Liver (tissue), 9 donors: ENCODE data around the gene UBE2S. TPM values are rescaled to one million over a fixed set of nuclear protein-coding genes. Genes with fewer than 3 reads are reported as not detected.

ENCODE experiments used
- DNase-seq: peaks from one replicate; pipeline ENCODE4 v3.0.0-alpha.2; 2017; ENCODE audit warnings: low spot score
- H3K27ac ChIP-seq, 2 donors: one replicate each; pipeline ENCODE4 v1.7.0; 2013; ENCODE audit warnings: inconsistent platforms in 2 of 2, low read length in 2 of 2, control low read depth in 1 of 2, low read depth in 1 of 2, mild to moderate bottlenecking in 1 of 2
- H3K27me3 ChIP-seq, 4 donors: one replicate each; pipeline versions ENCODE4 v1.6.1 to v1.7.0; 2013; ENCODE audit warnings: low read length in 3 of 4, inconsistent platforms in 1 of 4, mild to moderate bottlenecking in 1 of 4, moderate library complexity in 1 of 4; ENCODE audit not compliant: control insufficient read depth in 4 of 4, insufficient read depth in 4 of 4
- H3K36me3 ChIP-seq, 4 donors: one replicate each; pipeline versions ENCODE4 v1.6.1 to v1.7.0; 2013; ENCODE audit warnings: low read length in 3 of 4, mild to moderate bottlenecking in 3 of 4, low read depth in 1 of 4, moderate library complexity in 1 of 4; ENCODE audit not compliant: control insufficient read depth in 4 of 4, insufficient read depth in 3 of 4
- H3K4me1 ChIP-seq, 4 donors: one replicate each; pipeline versions ENCODE4 v1.6.1 to v1.7.0; 2013; ENCODE audit warnings: low read length in 3 of 4, mild to moderate bottlenecking in 3 of 4, moderate library complexity in 1 of 4; ENCODE audit not compliant: control insufficient read depth in 4 of 4, insufficient read depth in 4 of 4
- H3K4me3 ChIP-seq, 3 donors: one replicate each; pipeline versions ENCODE4 v1.6.1 to v1.7.0; 2013; ENCODE audit warnings: low read length in 3 of 3, control low read depth in 1 of 3, low read depth in 1 of 3, mild to moderate bottlenecking in 1 of 3
- H3K9ac ChIP-seq, 2 donors: one replicate each; pipeline ENCODE4 v1.7.0; 2013; ENCODE audit warnings: low read length in 2 of 2, mild to moderate bottlenecking in 2 of 2, moderate library complexity in 2 of 2, control low read depth in 1 of 2, low read depth in 1 of 2
- H3K9me3 ChIP-seq, 4 donors: one replicate each; pipeline versions ENCODE4 v1.6.1 to v1.7.0; 2013; ENCODE audit warnings: low read length in 3 of 4; ENCODE audit not compliant: control insufficient read depth in 4 of 4
- GABPA ChIP-seq, 2 donors: IDR thresholded peaks in 1 of 2; conservative IDR thresholded peaks in 1 of 2; 2 replicates each; pipeline ENCODE4 v1.6.1; 2016; ENCODE audit warnings: antibody characterized with exemption in 2 of 2, mild to moderate bottlenecking in 1 of 2, moderate library complexity in 1 of 2
- HNF4G ChIP-seq: IDR thresholded peaks from 2 replicates; pipeline ENCODE4 v1.6.1; 2016; ENCODE audit warnings: antibody characterized with exemption
- NR2F2 ChIP-seq: IDR thresholded peaks from 2 replicates; pipeline ENCODE4 v1.6.1; 2016; ENCODE audit warnings: antibody characterized with exemption
- RXRA ChIP-seq, 2 donors: IDR thresholded peaks; 2 replicates each; pipeline ENCODE4 v1.6.1; 2017 to 2018; ENCODE audit warnings: antibody characterized with exemption in 2 of 2, mild to moderate bottlenecking in 1 of 2
- WGBS: extraction: QIAGEN DNeasy Blood & Tissue Kit; methylation state at CpG from one replicate; pipeline ENCODE4 v1.1.7; 2013; 5-methylcytosine and 5-hydroxymethylcytosine counted together
- polyA plus RNA-seq, 2 donors: library from polyadenylated mRNA; stranded (reverse) in 1 of 2; unstranded in 1 of 2; fragments of 200-250 nt in 1 of 2; fragments of >200 nt in 1 of 2; fragmentation: Nextera tagmentation in 1 of 2; extraction: Ambion mirVana in 1 of 2; gene quantifications; one replicate each; pipeline versions ENCODE4 v1.2.1 to v1.2.3, GENCODE V29; 2013 to 2015
- total RNA-seq, 2 donors: library from RNA; depleted of rRNA; stranded (reverse); fragments of >200 nt; gene quantifications; one replicate each; pipeline ENCODE4 v1.2.3, GENCODE V29; 2014
- TF ChIP-seq, protein P1 (sequence below): IDR thresholded peaks from 2 replicates; pipeline ENCODE4 v1.6.1; 2016; ENCODE audit warnings: antibody characterized with exemption
- TF ChIP-seq, protein P2 (sequence below): fragments of 150-350 bp; IDR thresholded peaks from 2 replicates; pipeline ENCODE4 v1.5.1; 2017; ENCODE audit warnings: improper control_type of control experiment, low read depth, low read length; ENCODE audit not compliant: missing input control
- TF ChIP-seq, protein P3 (sequence below): IDR thresholded peaks from 2 replicates; pipeline ENCODE4 v1.6.1; 2016; ENCODE audit warnings: antibody characterized with exemption, mild to moderate bottlenecking
- TF ChIP-seq, protein P4 (sequence below): IDR thresholded peaks from 2 replicates; pipeline ENCODE4 v1.6.1; 2016; ENCODE audit warnings: antibody characterized with exemption
- donor health status: healthy.
- donor health status: healthy.
- donor health status: healthy.
- donor health status: healthy.
- donor health status: healthy.

Gene UBE2S
- total and polyA plus RNA-seq, 4 donors, result 5.2 to 95.2 (median 6.8) TPM

DNA sequence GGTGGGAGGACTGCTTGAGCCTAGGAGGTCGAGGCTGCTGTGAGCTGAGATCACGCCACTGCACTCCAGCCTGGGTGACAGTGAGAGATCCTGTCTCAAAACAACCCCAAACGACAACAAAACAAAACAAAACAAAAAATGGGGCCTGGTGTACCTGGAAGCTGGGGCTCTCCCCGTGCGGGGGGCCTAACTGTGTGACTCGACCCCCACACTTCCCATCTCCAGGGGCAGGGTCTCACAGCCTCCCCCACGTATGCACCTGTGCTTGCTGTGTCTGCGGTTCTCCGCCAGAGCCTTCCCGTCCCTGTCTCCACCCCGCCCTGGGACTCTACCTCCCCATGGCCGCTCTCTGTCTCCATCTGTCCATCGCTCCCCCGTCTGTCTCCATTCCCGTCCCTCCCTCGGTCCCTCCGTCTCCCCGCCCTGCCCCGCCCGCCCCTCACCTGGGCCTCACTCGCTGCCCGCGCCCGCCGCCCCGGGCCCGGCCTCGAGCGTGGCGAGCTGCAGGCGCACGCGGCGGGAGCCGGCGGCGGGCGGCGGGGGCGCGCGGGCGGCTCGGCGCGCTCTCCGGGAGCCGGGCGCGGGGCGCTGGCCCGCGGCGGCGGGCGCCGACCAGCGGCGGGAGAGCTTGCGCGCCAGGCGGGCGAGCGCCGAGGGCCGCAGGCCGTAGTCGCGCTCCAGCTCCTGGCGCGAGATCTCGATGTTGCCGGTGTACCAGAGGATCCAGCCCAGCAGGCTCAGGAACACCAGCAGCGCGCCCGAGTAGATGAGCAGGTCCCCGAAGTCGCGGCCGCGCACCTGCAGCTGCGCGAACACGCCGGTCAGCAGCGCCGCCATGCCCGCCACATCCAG, 24.1 kb downstream of the UBE2S start:
- peaks cover 5 to 14% (median 9%) of the 10 kb centered on the region in 4 donors for H3K36me3 ChIP-seq
- no peaks in the 10 kb centered on the region for H3K27me3 ChIP-seq
- peak overlapping the region; percentile 28 to 71 (median 64) for H3K4me3 ChIP-seq
- DNase-seq, result peak; percentile 50
- WGBS, result 5% methylated on average over 88 of the region's 88 CpGs
- H3K27ac ChIP-seq, result no peak overlapping the region
- H3K9me3 ChIP-seq, result no peaks in the 10 kb centered on the region
- no peak overlapping the region for H3K9ac ChIP-seq
- H3K4me1 ChIP-seq, result peaks cover 16 to 37% (median 30%) of the 10 kb centered on the region in 4 donors
- no peak for TF ChIP-seq NR2F2
- TF ChIP-seq, protein P1, sequence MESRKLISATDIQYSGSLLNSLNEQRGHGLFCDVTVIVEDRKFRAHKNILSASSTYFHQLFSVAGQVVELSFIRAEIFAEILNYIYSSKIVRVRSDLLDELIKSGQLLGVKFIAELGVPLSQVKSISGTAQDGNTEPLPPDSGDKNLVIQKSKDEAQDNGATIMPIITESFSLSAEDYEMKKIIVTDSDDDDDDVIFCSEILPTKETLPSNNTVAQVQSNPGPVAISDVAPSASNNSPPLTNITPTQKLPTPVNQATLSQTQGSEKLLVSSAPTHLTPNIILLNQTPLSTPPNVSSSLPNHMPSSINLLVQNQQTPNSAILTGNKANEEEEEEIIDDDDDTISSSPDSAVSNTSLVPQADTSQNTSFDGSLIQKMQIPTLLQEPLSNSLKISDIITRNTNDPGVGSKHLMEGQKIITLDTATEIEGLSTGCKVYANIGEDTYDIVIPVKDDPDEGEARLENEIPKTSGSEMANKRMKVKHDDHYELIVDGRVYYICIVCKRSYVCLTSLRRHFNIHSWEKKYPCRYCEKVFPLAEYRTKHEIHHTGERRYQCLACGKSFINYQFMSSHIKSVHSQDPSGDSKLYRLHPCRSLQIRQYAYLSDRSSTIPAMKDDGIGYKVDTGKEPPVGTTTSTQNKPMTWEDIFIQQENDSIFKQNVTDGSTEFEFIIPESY, result no peak
- TF ChIP-seq, protein P2, sequence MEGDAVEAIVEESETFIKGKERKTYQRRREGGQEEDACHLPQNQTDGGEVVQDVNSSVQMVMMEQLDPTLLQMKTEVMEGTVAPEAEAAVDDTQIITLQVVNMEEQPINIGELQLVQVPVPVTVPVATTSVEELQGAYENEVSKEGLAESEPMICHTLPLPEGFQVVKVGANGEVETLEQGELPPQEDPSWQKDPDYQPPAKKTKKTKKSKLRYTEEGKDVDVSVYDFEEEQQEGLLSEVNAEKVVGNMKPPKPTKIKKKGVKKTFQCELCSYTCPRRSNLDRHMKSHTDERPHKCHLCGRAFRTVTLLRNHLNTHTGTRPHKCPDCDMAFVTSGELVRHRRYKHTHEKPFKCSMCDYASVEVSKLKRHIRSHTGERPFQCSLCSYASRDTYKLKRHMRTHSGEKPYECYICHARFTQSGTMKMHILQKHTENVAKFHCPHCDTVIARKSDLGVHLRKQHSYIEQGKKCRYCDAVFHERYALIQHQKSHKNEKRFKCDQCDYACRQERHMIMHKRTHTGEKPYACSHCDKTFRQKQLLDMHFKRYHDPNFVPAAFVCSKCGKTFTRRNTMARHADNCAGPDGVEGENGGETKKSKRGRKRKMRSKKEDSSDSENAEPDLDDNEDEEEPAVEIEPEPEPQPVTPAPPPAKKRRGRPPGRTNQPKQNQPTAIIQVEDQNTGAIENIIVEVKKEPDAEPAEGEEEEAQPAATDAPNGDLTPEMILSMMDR, result peak; percentile 12

DNA sequence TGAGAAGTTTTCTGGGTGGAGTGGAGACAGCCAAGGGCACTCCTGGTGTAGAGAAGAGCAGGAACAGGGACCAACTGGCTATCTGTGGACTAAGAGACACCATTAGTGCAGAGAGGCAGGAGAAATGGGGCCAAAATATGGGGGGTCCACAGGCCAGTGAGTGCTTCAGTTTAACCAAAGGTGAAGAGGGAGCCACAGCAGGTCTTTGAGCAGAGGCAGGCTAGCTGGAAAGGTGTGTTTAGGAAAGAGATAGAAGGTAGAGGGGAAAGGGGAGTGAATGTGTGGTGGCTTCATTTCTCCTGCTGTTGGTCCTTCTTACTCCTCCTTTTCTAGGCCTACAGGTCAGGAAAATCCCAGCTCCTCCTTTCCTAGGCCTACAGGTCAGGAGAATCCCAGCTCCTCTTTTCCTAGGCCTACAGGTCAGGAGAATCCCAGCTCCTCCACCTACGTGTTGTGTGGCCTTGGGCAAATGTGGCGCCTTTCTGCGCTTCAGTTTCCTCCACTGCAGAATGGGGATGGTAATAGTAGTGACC, 25.0 kb downstream of the UBE2S start:
- Histone ChIP-seq H3K27ac (no peak overlapping the region), H3K27me3 (peaks cover 0 to 2% (median 0%) of the 10 kb centered on the region in 4 donors), H3K4me3 (no peak overlapping the region), H3K9ac (no peak overlapping the region), H3K4me1 (peaks cover 15 to 29% (median 24%) of the 10 kb centered on the region in 4 donors), H3K36me3 (peaks cover 0 to 6% (median 2%) of the 10 kb centered on the region in 4 donors), H3K9me3 (no peaks in the 10 kb centered on the region)
- DNase-seq, result no peak
- 97% methylated on average over 3 of the region's 3 CpGs for WGBS
- no peak for TF ChIP-seq GABPA (IDR thresholded peaks at IDR 0.05 in 1 of 2, conservative IDR thresholded peaks at IDR 0.05 in 1 of 2)
- TF ChIP-seq, protein P2, result no peak

DNA sequence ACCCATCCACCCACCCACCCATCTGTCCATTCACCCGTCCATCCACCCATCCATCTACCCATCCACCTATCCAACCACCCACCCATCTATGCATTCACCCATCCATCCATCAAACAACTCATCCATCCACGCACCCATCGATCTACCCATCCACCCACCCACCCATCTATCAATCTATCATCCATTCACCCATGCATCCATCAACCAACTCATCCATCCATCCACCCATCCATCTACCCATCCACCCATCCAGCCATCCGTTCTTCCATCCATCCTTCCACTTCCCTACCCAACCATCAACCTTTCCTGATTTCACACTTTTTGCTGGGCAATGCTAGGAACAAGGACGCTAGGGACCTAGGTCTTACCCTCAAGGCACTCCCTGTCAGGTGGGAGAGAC, 25.6 kb downstream of the UBE2S start:
- Histone ChIP-seq H3K9ac (no peak overlapping the region), H3K27me3 (peaks cover 0 to 2% (median 0%) of the 10 kb centered on the region in 4 donors), H3K4me3 (no peak overlapping the region), H3K4me1 (peaks cover 11 to 24% (median 18%) of the 10 kb centered on the region in 4 donors), H3K27ac (no peak overlapping the region), H3K36me3 (no peaks in the 10 kb centered on the region), H3K9me3 (no peaks in the 10 kb centered on the region)
- TF ChIP-seq, protein P3, sequence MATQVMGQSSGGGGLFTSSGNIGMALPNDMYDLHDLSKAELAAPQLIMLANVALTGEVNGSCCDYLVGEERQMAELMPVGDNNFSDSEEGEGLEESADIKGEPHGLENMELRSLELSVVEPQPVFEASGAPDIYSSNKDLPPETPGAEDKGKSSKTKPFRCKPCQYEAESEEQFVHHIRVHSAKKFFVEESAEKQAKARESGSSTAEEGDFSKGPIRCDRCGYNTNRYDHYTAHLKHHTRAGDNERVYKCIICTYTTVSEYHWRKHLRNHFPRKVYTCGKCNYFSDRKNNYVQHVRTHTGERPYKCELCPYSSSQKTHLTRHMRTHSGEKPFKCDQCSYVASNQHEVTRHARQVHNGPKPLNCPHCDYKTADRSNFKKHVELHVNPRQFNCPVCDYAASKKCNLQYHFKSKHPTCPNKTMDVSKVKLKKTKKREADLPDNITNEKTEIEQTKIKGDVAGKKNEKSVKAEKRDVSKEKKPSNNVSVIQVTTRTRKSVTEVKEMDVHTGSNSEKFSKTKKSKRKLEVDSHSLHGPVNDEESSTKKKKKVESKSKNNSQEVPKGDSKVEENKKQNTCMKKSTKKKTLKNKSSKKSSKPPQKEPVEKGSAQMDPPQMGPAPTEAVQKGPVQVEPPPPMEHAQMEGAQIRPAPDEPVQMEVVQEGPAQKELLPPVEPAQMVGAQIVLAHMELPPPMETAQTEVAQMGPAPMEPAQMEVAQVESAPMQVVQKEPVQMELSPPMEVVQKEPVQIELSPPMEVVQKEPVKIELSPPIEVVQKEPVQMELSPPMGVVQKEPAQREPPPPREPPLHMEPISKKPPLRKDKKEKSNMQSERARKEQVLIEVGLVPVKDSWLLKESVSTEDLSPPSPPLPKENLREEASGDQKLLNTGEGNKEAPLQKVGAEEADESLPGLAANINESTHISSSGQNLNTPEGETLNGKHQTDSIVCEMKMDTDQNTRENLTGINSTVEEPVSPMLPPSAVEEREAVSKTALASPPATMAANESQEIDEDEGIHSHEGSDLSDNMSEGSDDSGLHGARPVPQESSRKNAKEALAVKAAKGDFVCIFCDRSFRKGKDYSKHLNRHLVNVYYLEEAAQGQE, result no peak
- TF ChIP-seq, protein P4, sequence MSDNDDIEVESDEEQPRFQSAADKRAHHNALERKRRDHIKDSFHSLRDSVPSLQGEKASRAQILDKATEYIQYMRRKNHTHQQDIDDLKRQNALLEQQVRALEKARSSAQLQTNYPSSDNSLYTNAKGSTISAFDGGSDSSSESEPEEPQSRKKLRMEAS, result no peak
- TF ChIP-seq GABPA (IDR thresholded peaks at IDR 0.05 in 1 of 2, conservative IDR thresholded peaks at IDR 0.05 in 1 of 2), result no peak
- TF ChIP-seq RXRA (IDR thresholded peaks at IDR 0.05), result no peak
- TF ChIP-seq HNF4G, result no peak
- no peak for TF ChIP-seq NR2F2
- 98% methylated on average over 5 of the region's 5 CpGs for WGBS
- no peak for DNase-seq
